K562 (cell line): ENCODE results near the gene GRWD1. TPM values are rescaled to one million over a fixed set of nuclear protein-coding genes. Genes with fewer than 3 reads are reported as not detected.
A peak's percentile ranks its signal among the peaks of the same experiment; 100 is the strongest.

Experiments used
- BHLHE40 ChIP-seq: IDR thresholded peaks from 2 replicates; pipeline ENCODE4 v1.6.1; 2011; ENCODE audit warnings: low read length, improper control_type of control experiment
- BRF2 ChIP-seq: IDR thresholded peaks from 3 replicates; pipeline ENCODE4 v1.6.1; 2011; ENCODE audit warnings: borderline replicate concordance, mild to moderate bottlenecking; ENCODE audit not compliant: insufficient read length, insufficient read depth
- CEBPZ ChIP-seq: fragments of 150-350 bp; IDR thresholded peaks from 2 replicates; pipeline ENCODE4 v1.6.1; 2014; ENCODE audit warnings: low read depth, mild to moderate bottlenecking, low read length, borderline replicate concordance
- CHD4 ChIP-seq: fragments of 200-600 bp; sonication (generic); IDR thresholded peaks from 3 replicates; pipeline ENCODE4 v1.6.1; 2012; ENCODE audit warnings: low read depth, mild to moderate bottlenecking, mixed read lengths, low read length, inconsistent platforms; ENCODE audit not compliant: insufficient read depth, insufficient replicate concordance, poor library complexity, severe bottlenecking
- CREB3L1 ChIP-seq: fragments of 450-650 bp; IDR thresholded peaks from 2 replicates; pipeline ENCODE4 v1.6.1; 2014; ENCODE audit warnings: low read depth, mild to moderate bottlenecking, moderate library complexity, borderline replicate concordance
- GABPA ChIP-seq: fragments of 200-800 bp; sonication (Bioruptor generic); conservative IDR thresholded peaks from 2 replicates; pipeline ENCODE4 v1.6.1; 2016; ENCODE audit warnings: low read depth, missing genetic modification characterization, missing compliant biosample characterization
- GMEB1 ChIP-seq: fragments of 250-450 bp; sonication (Bioruptor Pico); IDR thresholded peaks from 2 replicates; pipeline ENCODE4 v1.4.0; 2020; ENCODE audit warnings: mild to moderate bottlenecking
- NFYB ChIP-seq: IDR thresholded peaks from 2 replicates; pipeline ENCODE4 v1.6.1; 2011; ENCODE audit warnings: mild to moderate bottlenecking, moderate library complexity; ENCODE audit not compliant: insufficient read length; ENCODE audit errors: extremely low read depth
- POLR3A ChIP-seq: IDR thresholded peaks from 2 replicates; pipeline ENCODE4 v1.6.1; 2011; ENCODE audit warnings: borderline replicate concordance, mild to moderate bottlenecking, moderate library complexity; ENCODE audit not compliant: insufficient read length, insufficient read depth; ENCODE audit errors: extremely low read depth
- SMAD3 ChIP-seq: fragments of 450-650 bp; formaldehyde crosslinking; conservative IDR thresholded peaks from 2 replicates; pipeline ENCODE4 v1.4.0; 2020; ENCODE audit warnings: mild to moderate bottlenecking
- SMC3 ChIP-seq: conservative IDR thresholded peaks from 2 replicates; pipeline ENCODE4 v1.6.1; 2011; ENCODE audit warnings: low read depth, low read length, improper control_type of control experiment; ENCODE audit not compliant: insufficient read depth
- TAF1 ChIP-seq: IDR thresholded peaks from 2 replicates; pipeline ENCODE4 v1.6.1; 2011; ENCODE audit warnings: mild to moderate bottlenecking, low read length, moderate library complexity; ENCODE audit not compliant: insufficient read depth, control insufficient read depth, severe bottlenecking; ENCODE audit errors: extremely low read depth
- YBX1 ChIP-seq: fragments of 450-650 bp; IDR thresholded peaks from 2 replicates; pipeline ENCODE4 v1.7.1; 2016; ENCODE audit warnings: mild to moderate bottlenecking
- YY1 ChIP-seq, 3 experiments: IDR thresholded peaks; 2 replicates each; pipeline ENCODE4 v1.6.1; 2011; ENCODE audit warnings: low read length in 2 of 3, mild to moderate bottlenecking in 2 of 3, moderate library complexity in 2 of 3, borderline replicate concordance in 1 of 3, control low read depth in 1 of 3, low read depth in 1 of 3; ENCODE audit not compliant: insufficient read depth in 3 of 3, insufficient replicate concordance in 2 of 3, control insufficient read depth in 1 of 3, insufficient read length in 1 of 3; ENCODE audit errors: extremely low read depth in 1 of 3
- ZNF133 ChIP-seq: fragments of 250-450 bp; sonication (Bioruptor Pico); IDR thresholded peaks from 2 replicates; pipeline ENCODE4 v1.4.0; 2020; ENCODE audit warnings: mild to moderate bottlenecking
- ZNF584 ChIP-seq: fragments of 200-800 bp; sonication (Bioruptor generic); IDR thresholded peaks from 2 replicates; pipeline ENCODE4 v1.6.1; 2016; ENCODE audit warnings: low read depth, mild to moderate bottlenecking, missing genetic modification characterization, missing compliant biosample characterization
- ZNF76 ChIP-seq: fragments of 250-450 bp; sonication (Bioruptor Pico); IDR thresholded peaks from 2 replicates; pipeline ENCODE4 v1.4.0; 2020; ENCODE audit warnings: mild to moderate bottlenecking, moderate library complexity, borderline replicate concordance
- polyA plus RNA-seq, 8 experiments: library from polyadenylated mRNA; depleted of rRNA in 4 of 8; stranded (reverse) in 5 of 8; unstranded in 3 of 8; fragments of >200 nt; fragmentation: Nextera tagmentation in 2 of 8; fragmentation: Illumina TruSeq in 1 of 8; extraction: Ambion mirVana in 2 of 8; extraction: Trizol in 1 of 8; gene quantifications; 2 replicates each; pipeline versions ENCODE4 v1.2.1 to v1.2.3, GENCODE V29; 2011 to 2014; ENCODE audit warnings: inconsistent platforms in 1 of 8, missing spikeins in 1 of 8
- total RNA-seq, 7 experiments: library from RNA; depleted of rRNA in 6 of 7; stranded (reverse); fragments of >200 nt in 6 of 7; fragmentation: Illumina TruSeq in 2 of 7; extraction: Trizol in 2 of 7; gene quantifications; 2 replicates each; pipeline versions ENCODE4 v1.2.1 to v1.2.3, GENCODE V29; 2011 to 2021; ENCODE audit warnings: low replicate concordance in 1 of 7

Gene GRWD1
- total and polyA plus RNA-seq, 9 of the 15 experiments (the other 6 are each of a cell fraction or from before 2014, with no cell fraction given): 1.5 to 87.2 (median 24.5) TPM

- TF ChIP-seq GMEB1 (no peak), POLR3A (no peak), BHLHE40 (peak; percentile 89), ZNF76 (CRISPR knock-in tag) (no peak), GABPA (0 out of 2 replicates have a peak, but pooled peaks have one; percentile 38), ZNF584 (CRISPR knock-in tag) (no peak), CREB3L1 (no peak), TAF1 (peak; percentile 57), YBX1 (no peak), ZNF133 (CRISPR knock-in tag) (no peak), CEBPZ (no peak), SMAD3 (CRISPR knock-in tag) (no peak), YY1 (IDR thresholded peaks at IDR 0.05; ENCODE audit: borderline replicate concordance in 1 of 3, control insufficient read depth in 1 of 3, extremely low read depth in 1 of 3, insufficient read depth in 3 of 3, insufficient read length in 1 of 3, insufficient replicate concordance in 2 of 3, low read depth in 1 of 3, low read length in 2 of 3) (no peak), BRF2 (no peak), SMC3 (no peak), CHD4 (no peak), NFYB (no peak)
Observed at GRCh38 chr19:48501494-48502349, 55.9 kb downstream of the GRWD1 start (continued).
